MM.1S (cell line): ENCODE measurements around the gene IFT27.
"Not testable (repeated sequence)": the region's sequence is repeated elsewhere in the genome, so short reads cannot be mapped to it uniquely, and the experiment has no call there.

Experiments used
- DNase-seq: peaks from one replicate; pipeline ENCODE4 v3.0.0-alpha.2; 2015
- H2AFZ ChIP-seq: fragments of 300-600 bp; sonication (generic); 2 replicates; pipeline ENCODE4 v1.6.0; 2016; ENCODE audit warnings: antibody characterized with exemption, low read length
- H3F3A ChIP-seq: fragments of 300-600 bp; sonication (generic); 2 replicates; pipeline ENCODE4 v1.6.1; 2016; ENCODE audit warnings: mild to moderate bottlenecking, antibody characterized with exemption, low read length, moderate library complexity, mixed read lengths; ENCODE audit not compliant: insufficient read depth
- H3K27ac ChIP-seq: fragments of 300-600 bp; sonication (generic); 2 replicates; pipeline ENCODE4 v1.5.1; 2016; ENCODE audit warnings: mild to moderate bottlenecking, low read length
- H3K27me3 ChIP-seq: fragments of 300-600 bp; sonication (generic); replicated peaks from 2 replicates; pipeline ENCODE4 v1.6.0; 2016; ENCODE audit warnings: low read length; ENCODE audit not compliant: insufficient read depth
- H3K36me3 ChIP-seq: fragments of 300-600 bp; sonication (generic); replicated peaks from 2 replicates; pipeline ENCODE4 v1.6.1; 2016; ENCODE audit warnings: mild to moderate bottlenecking, low read length, mixed read lengths; ENCODE audit not compliant: insufficient read depth
- H3K4me1 ChIP-seq: fragments of 300-600 bp; sonication (generic); 2 replicates; pipeline ENCODE4 v1.6.1; 2016; ENCODE audit warnings: low read length, mixed read lengths
- H3K4me2 ChIP-seq: fragments of 300-600 bp; sonication (generic); 2 replicates; pipeline ENCODE4 v1.6.0; 2016; ENCODE audit warnings: low read depth, low read length
- H3K4me3 ChIP-seq: fragments of 300-600 bp; sonication (generic); 2 replicates; pipeline ENCODE4 v1.5.1; 2016; ENCODE audit warnings: low read length, mixed read lengths
- H3K79me2 ChIP-seq: fragments of 300-600 bp; sonication (generic); 2 replicates; pipeline ENCODE4 v1.6.1; 2016; ENCODE audit warnings: mixed run types, low read length, mixed read lengths
- H3K9ac ChIP-seq: fragments of 300-600 bp; sonication (generic); 2 replicates; pipeline ENCODE4 v1.6.1; 2016; ENCODE audit warnings: low read length, mixed read lengths
- H3K9me2 ChIP-seq: fragments of 300-600 bp; sonication (generic); replicated peaks from 2 replicates; pipeline ENCODE4 v1.6.1; 2016; ENCODE audit warnings: mild to moderate bottlenecking, low read length, mixed read lengths; ENCODE audit not compliant: insufficient read depth
- H3K9me3 ChIP-seq: fragments of 300-600 bp; sonication (generic); replicated peaks from 2 replicates; pipeline ENCODE4 v1.6.1; 2016; ENCODE audit warnings: mild to moderate bottlenecking, low read length, mixed read lengths; ENCODE audit not compliant: insufficient read depth
- H4K20me1 ChIP-seq: fragments of 300-600 bp; sonication (generic); 2 replicates; pipeline ENCODE4 v1.6.1; 2016; ENCODE audit warnings: mild to moderate bottlenecking, low read length, moderate library complexity, mixed read lengths; ENCODE audit not compliant: insufficient read depth
- EZH2 ChIP-seq: fragments of 300-600 bp; sonication (generic); optimal IDR thresholded peaks from 2 replicates; pipeline ENCODE3; 2017; ENCODE audit warnings: low read depth, mild to moderate bottlenecking, antibody characterized with exemption, low read length, mixed read lengths
- EZH2phosphoT487 ChIP-seq: fragments of 300-600 bp; sonication (generic); IDR thresholded peaks from 2 replicates; pipeline ENCODE4 v1.6.1; 2018; ENCODE audit warnings: antibody characterized with exemption, low read length
- TF ChIP-seq, protein P1 (sequence below): fragments of 300-600 bp; sonication (generic); IDR thresholded peaks from 2 replicates; pipeline ENCODE4 v1.5.1; 2016; ENCODE audit warnings: antibody characterized with exemption, low read length, mixed read lengths

Gene IFT27

GRCh38 chr22:36733271-36733670 is 42.6 kb downstream of the IFT27 start:
- Histone ChIP-seq H3K4me2 (no peak overlapping the region), H3K4me3 (no peak overlapping the region), H2AFZ (no peak overlapping the region), H3K9me2 (no peaks in the 10 kb centered on the region), H4K20me1 (no peaks in the 10 kb centered on the region), H3F3A (no peaks in the 10 kb centered on the region), H3K27ac (no peak overlapping the region), H3K36me3 (no peaks in the 10 kb centered on the region), H3K4me1 (no peaks in the 10 kb centered on the region), H3K79me2 (no peaks in the 10 kb centered on the region), H3K27me3 (peaks cover 92% of the 10 kb centered on the region), H3K9ac (no peak overlapping the region), H3K9me3 (no peaks in the 10 kb centered on the region)
- TF ChIP-seq EZH2 (no peak), EZH2phosphoT487 (no peak)
- TF ChIP-seq, protein P1, sequence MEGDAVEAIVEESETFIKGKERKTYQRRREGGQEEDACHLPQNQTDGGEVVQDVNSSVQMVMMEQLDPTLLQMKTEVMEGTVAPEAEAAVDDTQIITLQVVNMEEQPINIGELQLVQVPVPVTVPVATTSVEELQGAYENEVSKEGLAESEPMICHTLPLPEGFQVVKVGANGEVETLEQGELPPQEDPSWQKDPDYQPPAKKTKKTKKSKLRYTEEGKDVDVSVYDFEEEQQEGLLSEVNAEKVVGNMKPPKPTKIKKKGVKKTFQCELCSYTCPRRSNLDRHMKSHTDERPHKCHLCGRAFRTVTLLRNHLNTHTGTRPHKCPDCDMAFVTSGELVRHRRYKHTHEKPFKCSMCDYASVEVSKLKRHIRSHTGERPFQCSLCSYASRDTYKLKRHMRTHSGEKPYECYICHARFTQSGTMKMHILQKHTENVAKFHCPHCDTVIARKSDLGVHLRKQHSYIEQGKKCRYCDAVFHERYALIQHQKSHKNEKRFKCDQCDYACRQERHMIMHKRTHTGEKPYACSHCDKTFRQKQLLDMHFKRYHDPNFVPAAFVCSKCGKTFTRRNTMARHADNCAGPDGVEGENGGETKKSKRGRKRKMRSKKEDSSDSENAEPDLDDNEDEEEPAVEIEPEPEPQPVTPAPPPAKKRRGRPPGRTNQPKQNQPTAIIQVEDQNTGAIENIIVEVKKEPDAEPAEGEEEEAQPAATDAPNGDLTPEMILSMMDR: no peak
- no peak for DNase-seq

DNA sequence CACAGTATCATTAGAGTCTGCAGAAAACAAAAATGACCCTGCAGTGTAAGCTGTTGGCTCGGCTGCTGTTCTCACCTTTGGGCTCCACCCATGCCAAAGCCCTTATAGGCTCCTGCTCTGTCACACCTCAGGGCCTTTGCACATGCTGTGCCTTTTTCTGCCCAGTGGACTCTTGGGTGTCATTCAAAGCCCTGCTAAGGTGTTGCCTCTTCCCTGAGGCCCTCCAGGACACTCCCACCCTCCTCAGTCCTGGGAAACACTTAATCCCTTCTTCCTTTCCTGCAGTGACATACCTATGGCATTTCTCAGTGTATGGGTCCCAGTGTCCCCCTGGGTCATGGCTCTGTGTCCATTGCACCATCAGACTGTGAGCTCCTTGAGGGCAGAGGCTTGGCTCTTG is 43.3 kb downstream of the IFT27 start:
- no peaks in the 10 kb centered on the region for H3K36me3 ChIP-seq
- H4K20me1 ChIP-seq: no peaks in the 10 kb centered on the region
- TF ChIP-seq EZH2phosphoT487 (no peak), EZH2 (no peak)
- TF ChIP-seq, protein P1: no peak
- H3K9me2 ChIP-seq: no peaks in the 10 kb centered on the region
- peaks cover 92% of the 10 kb centered on the region for H3K27me3 ChIP-seq
- no peaks in the 10 kb centered on the region for H3F3A ChIP-seq
- H3K4me2 ChIP-seq: no peak overlapping the region
- H2AFZ ChIP-seq: no peak overlapping the region
- H3K79me2 ChIP-seq: no peaks in the 10 kb centered on the region
- no peak for DNase-seq
- H3K9ac ChIP-seq: no peak overlapping the region
- H3K27ac ChIP-seq: no peak overlapping the region
- no peak overlapping the region for H3K4me3 ChIP-seq
- H3K4me1 ChIP-seq: no peaks in the 10 kb centered on the region
- H3K9me3 ChIP-seq: no peaks in the 10 kb centered on the region

DNA sequence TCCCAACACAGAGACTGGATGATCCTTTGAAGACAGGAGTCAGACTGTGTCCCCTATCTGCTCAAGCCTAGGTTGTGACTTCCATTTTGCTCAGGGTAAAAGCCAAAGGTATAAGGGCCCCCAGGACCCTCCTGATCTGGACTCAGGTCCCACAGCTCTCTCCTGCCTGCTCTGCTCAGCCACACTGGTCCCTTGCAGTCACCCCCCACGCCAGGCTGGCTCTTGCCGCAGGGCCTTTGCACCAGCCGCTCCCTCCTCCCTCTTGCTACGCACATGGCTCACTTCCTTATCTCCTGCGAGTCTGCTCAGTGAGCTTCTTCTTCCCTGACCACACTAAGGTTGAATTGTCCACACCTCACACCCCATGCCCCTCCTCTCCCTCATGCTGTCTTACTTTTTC is 44.0 kb downstream of the IFT27 start:
- TF ChIP-seq, protein P1: no peak
- TF ChIP-seq EZH2phosphoT487 (no peak), EZH2 (no peak)

GRCh38 chr22:36731321-36731720 is 44.6 kb downstream of the IFT27 start:
- not testable (repeated sequence) for H3F3A ChIP-seq, H2AFZ ChIP-seq, H3K36me3 ChIP-seq, H3K4me1 ChIP-seq, H3K9me2 ChIP-seq, H3K4me3 ChIP-seq, DNase-seq, H4K20me1 ChIP-seq, H3K79me2 ChIP-seq, H3K4me2 ChIP-seq, H3K9me3 ChIP-seq, H3K27ac ChIP-seq, H3K9ac ChIP-seq
- peaks cover 90% of the 10 kb centered on the region for H3K27me3 ChIP-seq

More for the DNA sequence above, 44.0 kb downstream of the IFT27 start:
- Histone ChIP-seq H2AFZ (no peak overlapping the region), H4K20me1 (no peaks in the 10 kb centered on the region), H3K4me2 (no peak overlapping the region), H3K9me2 (no peaks in the 10 kb centered on the region), H3K27me3 (peaks cover 92% of the 10 kb centered on the region), H3K36me3 (no peaks in the 10 kb centered on the region), H3K4me3 (no peak overlapping the region), H3K9me3 (no peaks in the 10 kb centered on the region), H3K4me1 (no peaks in the 10 kb centered on the region), H3K9ac (no peak overlapping the region), H3F3A (no peaks in the 10 kb centered on the region), H3K79me2 (no peaks in the 10 kb centered on the region), H3K27ac (no peak overlapping the region)
- no peak for DNase-seq
